ENCODE results near the gene CPB1.

DNA sequence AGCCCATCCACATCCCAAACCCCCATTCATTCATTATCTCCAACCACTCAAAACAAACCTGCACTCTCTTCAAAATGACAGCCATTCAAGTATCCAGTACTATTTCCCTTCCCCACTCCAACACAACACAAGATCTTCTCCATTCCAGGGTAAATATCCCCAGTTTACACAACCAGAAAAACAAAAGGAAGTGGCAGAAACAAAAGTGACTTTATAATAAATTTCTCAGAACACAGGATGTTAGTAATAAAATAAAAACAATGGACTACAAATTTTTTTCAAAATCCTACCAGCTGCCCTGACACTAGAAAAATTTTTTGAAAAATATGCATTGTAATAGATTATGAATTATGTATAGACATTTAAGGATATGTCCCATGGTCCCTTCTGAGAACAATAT, 51.6 kb downstream of the CPB1 start:
- TF ChIP-seq CTCF (IDR thresholded peaks at IDR 0.05): no peak
- no peak for TF ChIP-seq POLR2A (IDR thresholded peaks at IDR 0.05)

All from heart left ventricle (tissue), 13 donors.